MM.1S (cell line): ENCODE measurements around the gene ALDH3A1.
"Not testable (repeated sequence)": the region's sequence is repeated elsewhere in the genome, so short reads cannot be mapped to it uniquely, and the experiment has no call there.

Experiments used
- DNase-seq: peaks from one replicate; pipeline ENCODE4 v3.0.0-alpha.2; 2015
- H2AFZ ChIP-seq: fragments of 300-600 bp; sonication (generic); 2 replicates; pipeline ENCODE4 v1.6.0; 2016; ENCODE audit warnings: antibody characterized with exemption, low read length
- H3F3A ChIP-seq: fragments of 300-600 bp; sonication (generic); 2 replicates; pipeline ENCODE4 v1.6.1; 2016; ENCODE audit warnings: mild to moderate bottlenecking, antibody characterized with exemption, low read length, moderate library complexity, mixed read lengths; ENCODE audit not compliant: insufficient read depth
- H3K27ac ChIP-seq: fragments of 300-600 bp; sonication (generic); 2 replicates; pipeline ENCODE4 v1.5.1; 2016; ENCODE audit warnings: mild to moderate bottlenecking, low read length
- H3K27me3 ChIP-seq: fragments of 300-600 bp; sonication (generic); replicated peaks from 2 replicates; pipeline ENCODE4 v1.6.0; 2016; ENCODE audit warnings: low read length; ENCODE audit not compliant: insufficient read depth
- H3K36me3 ChIP-seq: fragments of 300-600 bp; sonication (generic); replicated peaks from 2 replicates; pipeline ENCODE4 v1.6.1; 2016; ENCODE audit warnings: mild to moderate bottlenecking, low read length, mixed read lengths; ENCODE audit not compliant: insufficient read depth
- H3K4me1 ChIP-seq: fragments of 300-600 bp; sonication (generic); 2 replicates; pipeline ENCODE4 v1.6.1; 2016; ENCODE audit warnings: low read length, mixed read lengths
- H3K4me2 ChIP-seq: fragments of 300-600 bp; sonication (generic); 2 replicates; pipeline ENCODE4 v1.6.0; 2016; ENCODE audit warnings: low read depth, low read length
- H3K4me3 ChIP-seq: fragments of 300-600 bp; sonication (generic); 2 replicates; pipeline ENCODE4 v1.5.1; 2016; ENCODE audit warnings: low read length, mixed read lengths
- H3K79me2 ChIP-seq: fragments of 300-600 bp; sonication (generic); 2 replicates; pipeline ENCODE4 v1.6.1; 2016; ENCODE audit warnings: mixed run types, low read length, mixed read lengths
- H3K9ac ChIP-seq: fragments of 300-600 bp; sonication (generic); 2 replicates; pipeline ENCODE4 v1.6.1; 2016; ENCODE audit warnings: low read length, mixed read lengths
- H3K9me2 ChIP-seq: fragments of 300-600 bp; sonication (generic); replicated peaks from 2 replicates; pipeline ENCODE4 v1.6.1; 2016; ENCODE audit warnings: mild to moderate bottlenecking, low read length, mixed read lengths; ENCODE audit not compliant: insufficient read depth
- H3K9me3 ChIP-seq: fragments of 300-600 bp; sonication (generic); replicated peaks from 2 replicates; pipeline ENCODE4 v1.6.1; 2016; ENCODE audit warnings: mild to moderate bottlenecking, low read length, mixed read lengths; ENCODE audit not compliant: insufficient read depth
- H4K20me1 ChIP-seq: fragments of 300-600 bp; sonication (generic); 2 replicates; pipeline ENCODE4 v1.6.1; 2016; ENCODE audit warnings: mild to moderate bottlenecking, low read length, moderate library complexity, mixed read lengths; ENCODE audit not compliant: insufficient read depth
- CTCF ChIP-seq: fragments of 300-600 bp; sonication (generic); IDR thresholded peaks from 2 replicates; pipeline ENCODE4 v1.5.1; 2016; ENCODE audit warnings: antibody characterized with exemption, low read length, mixed read lengths
- EZH2 ChIP-seq: fragments of 300-600 bp; sonication (generic); optimal IDR thresholded peaks from 2 replicates; pipeline ENCODE3; 2017; ENCODE audit warnings: low read depth, mild to moderate bottlenecking, antibody characterized with exemption, low read length, mixed read lengths
- EZH2phosphoT487 ChIP-seq: fragments of 300-600 bp; sonication (generic); IDR thresholded peaks from 2 replicates; pipeline ENCODE4 v1.6.1; 2018; ENCODE audit warnings: antibody characterized with exemption, low read length

ALDH3A1 gene

GRCh38 chr17:19766421-19767270, 18.5 kb upstream of the ALDH3A1 start:
- Histone ChIP-seq H3K36me3 (no peaks in the 10 kb centered on the region), H3K9me3 (no peaks in the 10 kb centered on the region), H2AFZ (peak overlapping the region; percentile 47; the same call in 1 of the 2 replicates), H3K27me3 (peaks cover 4% of the 10 kb centered on the region), H3K4me1 (no peaks in the 10 kb centered on the region), H3K79me2 (no peaks in the 10 kb centered on the region), H3K9ac (no peak overlapping the region), H4K20me1 (no peaks in the 10 kb centered on the region), H3K9me2 (no peaks in the 10 kb centered on the region), H3K4me2 (no peak overlapping the region), H3K4me3 (no peak overlapping the region), H3F3A (no peaks in the 10 kb centered on the region), H3K27ac (no peak overlapping the region)
- peak; percentile 68 for DNase-seq
- TF ChIP-seq CTCF (peak; percentile 99), EZH2 (no peak)

- H2AFZ ChIP-seq: no peak overlapping the region
- no peaks in the 10 kb centered on the region for H3K4me1 ChIP-seq
- H3K9ac ChIP-seq: no peak overlapping the region
- no peaks in the 10 kb centered on the region for H3K36me3 ChIP-seq
- no peak overlapping the region for H3K27ac ChIP-seq
- no peak overlapping the region for H3K4me3 ChIP-seq
- TF ChIP-seq EZH2 (no peak), CTCF (no peak), EZH2phosphoT487 (no peak)
- no peaks in the 10 kb centered on the region for H4K20me1 ChIP-seq
- no peaks in the 10 kb centered on the region for H3F3A ChIP-seq
- DNase-seq: no peak
- no peaks in the 10 kb centered on the region for H3K79me2 ChIP-seq
- H3K27me3 ChIP-seq: peaks cover 7% of the 10 kb centered on the region
- H3K9me2 ChIP-seq: no peaks in the 10 kb centered on the region
- H3K9me3 ChIP-seq: no peaks in the 10 kb centered on the region
- H3K4me2 ChIP-seq: no peak overlapping the region
These were observed 17.9 kb upstream of the ALDH3A1 start for GRCh38 chr17:19766016-19766415.

GRCh38 chr17:19763991-19764390, 15.9 kb upstream of the ALDH3A1 start:
- H4K20me1 ChIP-seq, H3K9me3 ChIP-seq, DNase-seq, H3K4me1 ChIP-seq, H3K9ac ChIP-seq, H3K4me2 ChIP-seq, H3K4me3 ChIP-seq, H3K9me2 ChIP-seq, H3F3A ChIP-seq, H3K79me2 ChIP-seq, H2AFZ ChIP-seq, H3K27ac ChIP-seq, H3K36me3 ChIP-seq: not testable (repeated sequence)
- H3K27me3 ChIP-seq: peaks cover 14% of the 10 kb centered on the region

- Histone ChIP-seq H3K4me2 (no peak overlapping the region), H3K4me1 (no peaks in the 10 kb centered on the region), H3F3A (no peaks in the 10 kb centered on the region), H3K9me2 (no peaks in the 10 kb centered on the region), H3K27me3 (peaks cover 14% of the 10 kb centered on the region), H2AFZ (no peak overlapping the region), H3K27ac (no peak overlapping the region), H3K9ac (no peak overlapping the region), H3K4me3 (no peak overlapping the region), H3K36me3 (no peaks in the 10 kb centered on the region), H4K20me1 (no peaks in the 10 kb centered on the region), H3K79me2 (no peaks in the 10 kb centered on the region), H3K9me3 (no peaks in the 10 kb centered on the region)
- DNase-seq: no peak
- TF ChIP-seq EZH2phosphoT487: no peak
These were observed 15.3 kb upstream of the ALDH3A1 start for GRCh38 chr17:19763416-19763815.
